ENCODE measurements around the gene PDE7B.

The PDE7B gene

GRCh38 chr6:135891710-135892109 is 40.2 kb downstream of the PDE7B start:
- DNase-seq = peak in 1 of 2 experiments; percentile 38

- no peak for DNase-seq
Measured at GRCh38 chr6:135895231-135895911, 43.9 kb downstream of the PDE7B start.

GRCh38 chr6:135897087-135897486 is 45.6 kb downstream of the PDE7B start:
- no peak for DNase-seq

- no peak for DNase-seq
Measured at GRCh38 chr6:135901774-135902524, 50.4 kb downstream of the PDE7B start.

- no peak for DNase-seq
Measured at GRCh38 chr6:135902756-135903331, 51.3 kb downstream of the PDE7B start.

- DNase-seq = no peak
Measured at GRCh38 chr6:135904666-135905065, 53.2 kb downstream of the PDE7B start.

GRCh38 chr6:135905604-135906300 is 54.3 kb downstream of the PDE7B start:
- DNase-seq = no peak

GRCh38 chr6:135906542-135906941 is 55.0 kb downstream of the PDE7B start:
- DNase-seq = no peak

- no peak for DNase-seq
Measured at GRCh38 chr6:135906972-135907465, 55.5 kb downstream of the PDE7B start.

- peak; percentile 69 to 86 for DNase-seq
Measured at GRCh38 chr6:135909737-135910387, 58.4 kb downstream of the PDE7B start.

GRCh38 chr6:135910790-135911618 is 59.5 kb downstream of the PDE7B start:
- no peak for DNase-seq

GRCh38 chr6:135913785-135914184 is 62.3 kb downstream of the PDE7B start:
- no peak for DNase-seq

- no peak for DNase-seq
Measured at GRCh38 chr6:135919026-135919425, 67.5 kb downstream of the PDE7B start.

- no peak for DNase-seq
Measured at GRCh38 chr6:135920689-135921088, 69.2 kb downstream of the PDE7B start.

GRCh38 chr6:135921188-135921587 is 69.7 kb downstream of the PDE7B start:
- DNase-seq = no peak

- peak in 1 of 2 experiments; percentile 35 for DNase-seq
Measured at GRCh38 chr6:135922174-135922573, 70.7 kb downstream of the PDE7B start.

- DNase-seq = no peak
Measured at GRCh38 chr6:135922746-135923145, 71.2 kb downstream of the PDE7B start.

- no peak for DNase-seq
Measured at GRCh38 chr6:135932651-135933050, 81.2 kb downstream of the PDE7B start.

GRCh38 chr6:135935941-135936601 is 84.6 kb downstream of the PDE7B start:
- DNase-seq = no peak

- DNase-seq = no peak
Measured at GRCh38 chr6:135936606-135937005, 85.1 kb downstream of the PDE7B start.

GRCh38 chr6:135937106-135937505 is 85.6 kb downstream of the PDE7B start:
- DNase-seq = no peak

Measured in NCI-H524 (cell line).